Measurements from ENCODE around the gene CUL9.

GRCh38 chr6:43159599-43159998 is 22.4 kb upstream of the CUL9 start:
- TF ChIP-seq, protein P1, sequence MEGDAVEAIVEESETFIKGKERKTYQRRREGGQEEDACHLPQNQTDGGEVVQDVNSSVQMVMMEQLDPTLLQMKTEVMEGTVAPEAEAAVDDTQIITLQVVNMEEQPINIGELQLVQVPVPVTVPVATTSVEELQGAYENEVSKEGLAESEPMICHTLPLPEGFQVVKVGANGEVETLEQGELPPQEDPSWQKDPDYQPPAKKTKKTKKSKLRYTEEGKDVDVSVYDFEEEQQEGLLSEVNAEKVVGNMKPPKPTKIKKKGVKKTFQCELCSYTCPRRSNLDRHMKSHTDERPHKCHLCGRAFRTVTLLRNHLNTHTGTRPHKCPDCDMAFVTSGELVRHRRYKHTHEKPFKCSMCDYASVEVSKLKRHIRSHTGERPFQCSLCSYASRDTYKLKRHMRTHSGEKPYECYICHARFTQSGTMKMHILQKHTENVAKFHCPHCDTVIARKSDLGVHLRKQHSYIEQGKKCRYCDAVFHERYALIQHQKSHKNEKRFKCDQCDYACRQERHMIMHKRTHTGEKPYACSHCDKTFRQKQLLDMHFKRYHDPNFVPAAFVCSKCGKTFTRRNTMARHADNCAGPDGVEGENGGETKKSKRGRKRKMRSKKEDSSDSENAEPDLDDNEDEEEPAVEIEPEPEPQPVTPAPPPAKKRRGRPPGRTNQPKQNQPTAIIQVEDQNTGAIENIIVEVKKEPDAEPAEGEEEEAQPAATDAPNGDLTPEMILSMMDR (conservative IDR thresholded peaks at IDR 0.05; ENCODE audit: low read depth, low read length): no peak
- no peak for TF ChIP-seq EZH2 (IDR thresholded peaks at IDR 0.05; ENCODE audit: low read length, unreplicated experiment)
